Caki2 (cell line): ENCODE data around the gene PGLYRP3. TPM values are rescaled to one million over a fixed set of nuclear protein-coding genes. Genes with fewer than 3 reads are reported as not detected.
"Not testable (repeated sequence)": the region's sequence is repeated elsewhere in the genome, so short reads cannot be mapped to it uniquely, and the experiment has no call there.

Source experiments
- DNase-seq: peaks from one replicate; pipeline ENCODE4 v3.0.0-alpha.2; 2015; ENCODE audit warnings: low read depth
- in situ Hi-C: cut with HindIII; loops from 2 replicates; pipeline ENCODE4 v1.10.0; 2016; ENCODE audit warnings: low sequenced_read_pairs, low pct_unique_long_range_greater_than_20kb, mixed read lengths
- total RNA-seq: library from RNA; depleted of rRNA; stranded (reverse); fragments of >200 nt; shearing (Covaris generic); gene quantifications from 2 replicates; pipeline ENCODE4 v1.2.3, GENCODE V29; 2014; ENCODE audit warnings: low replicate concordance

The PGLYRP3 gene
- total RNA-seq, 1 experiment from 2014 or later, result not detected

DNA sequence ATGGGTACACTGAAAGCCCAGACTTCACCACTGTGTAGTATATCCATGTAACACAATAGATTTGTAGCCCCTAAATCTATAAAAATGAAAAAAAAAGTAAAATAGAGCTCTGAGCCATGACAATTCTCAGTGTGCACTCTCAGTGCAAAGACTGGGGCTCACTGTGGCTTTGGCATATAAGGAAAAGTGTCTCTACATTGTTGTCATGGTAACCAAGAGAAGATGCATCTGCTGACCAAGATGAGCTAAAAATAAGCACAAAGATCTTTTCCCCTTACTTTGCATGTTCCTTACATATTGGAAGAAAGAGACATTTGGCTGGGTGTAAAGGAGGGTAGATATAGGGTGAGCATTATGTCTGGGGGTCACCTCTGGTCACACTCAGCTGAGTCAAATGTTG lies 23.9 kb upstream of the PGLYRP3 start:
- in situ Hi-C loops, result no loop called here
- DNase-seq, result no peak

DNA sequence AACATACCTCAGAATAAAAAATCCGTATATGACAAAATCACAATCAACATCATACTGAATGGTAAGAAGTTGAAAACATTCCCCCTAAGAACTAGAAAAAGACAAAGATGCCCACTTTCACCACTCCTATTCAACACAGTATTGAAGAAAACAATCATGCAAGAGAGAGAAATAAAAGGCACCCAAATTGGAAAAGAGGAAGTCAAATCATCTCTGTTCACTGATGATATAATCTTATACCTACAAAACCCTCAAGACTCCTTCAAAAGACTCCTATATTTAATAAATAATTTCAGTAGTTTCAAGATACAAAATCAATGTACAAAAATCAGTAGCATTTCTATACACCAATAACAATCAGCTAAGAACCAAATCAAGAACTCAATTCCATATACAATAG lies 21.1 kb upstream of the PGLYRP3 start:
- in situ Hi-C loops, result no loop called here
- no peak for DNase-seq

DNA sequence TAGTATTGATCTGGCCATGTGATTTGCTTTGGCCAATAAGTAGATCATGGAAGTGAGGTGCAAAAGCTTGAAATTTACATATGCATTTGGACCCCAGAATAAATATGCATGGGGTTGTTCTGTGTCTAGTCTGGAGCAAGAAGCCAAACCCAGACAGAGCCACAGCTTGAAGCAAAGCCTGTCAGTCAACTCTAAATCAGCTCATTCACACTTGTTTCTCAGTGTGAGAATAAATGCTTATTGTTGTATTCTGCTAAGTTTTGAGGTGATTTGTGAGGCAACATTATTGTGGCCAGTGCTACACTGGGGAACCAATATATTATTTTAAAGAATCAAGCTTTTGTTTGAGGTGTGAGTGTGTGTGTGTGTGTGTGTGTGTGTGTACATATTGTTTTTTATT lies 12.2 kb upstream of the PGLYRP3 start:
- DNase-seq, result no peak
- in situ Hi-C loops, result no loop called here

DNA sequence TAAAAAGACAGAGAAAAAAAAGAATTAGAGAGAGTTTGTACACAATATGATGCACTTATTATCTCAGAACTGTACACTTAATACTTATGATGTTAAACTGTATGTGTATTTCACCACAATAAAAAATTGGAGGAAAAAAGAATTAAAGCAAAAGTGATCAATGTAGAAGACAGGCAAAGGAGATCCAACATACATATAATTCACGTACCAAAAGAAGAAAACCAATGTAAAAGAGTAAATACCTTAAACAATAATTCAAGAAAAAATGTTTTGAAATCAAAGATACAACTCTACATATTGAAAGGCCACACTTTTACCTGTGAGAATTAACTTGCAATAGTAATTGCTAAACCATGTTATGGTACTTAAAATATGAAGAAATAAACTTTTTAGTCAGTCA lies 9.8 kb upstream of the PGLYRP3 start:
- no peak for DNase-seq
- in situ Hi-C loops, result no loop called here

DNA sequence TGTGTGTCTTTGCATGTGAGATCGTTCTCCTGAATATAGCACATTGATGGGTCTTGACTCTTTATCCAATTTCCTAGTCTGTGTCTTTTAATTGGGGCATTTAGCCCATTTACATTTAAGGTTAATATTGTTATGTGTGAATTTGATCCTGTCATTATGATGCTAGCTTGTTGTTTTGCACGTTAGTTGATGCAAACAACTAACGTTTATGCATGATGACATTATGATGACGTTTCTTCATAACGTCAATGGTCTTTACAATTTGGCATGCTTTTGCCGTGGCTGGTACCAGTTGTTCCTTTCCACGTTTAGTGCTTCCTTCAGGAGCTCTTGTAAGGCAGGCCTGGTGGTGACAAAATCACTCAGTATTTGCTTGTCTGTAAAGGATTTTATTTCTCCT lies 5.4 kb upstream of the PGLYRP3 start:
- DNase-seq, in situ Hi-C loops: not testable (repeated sequence)

DNA sequence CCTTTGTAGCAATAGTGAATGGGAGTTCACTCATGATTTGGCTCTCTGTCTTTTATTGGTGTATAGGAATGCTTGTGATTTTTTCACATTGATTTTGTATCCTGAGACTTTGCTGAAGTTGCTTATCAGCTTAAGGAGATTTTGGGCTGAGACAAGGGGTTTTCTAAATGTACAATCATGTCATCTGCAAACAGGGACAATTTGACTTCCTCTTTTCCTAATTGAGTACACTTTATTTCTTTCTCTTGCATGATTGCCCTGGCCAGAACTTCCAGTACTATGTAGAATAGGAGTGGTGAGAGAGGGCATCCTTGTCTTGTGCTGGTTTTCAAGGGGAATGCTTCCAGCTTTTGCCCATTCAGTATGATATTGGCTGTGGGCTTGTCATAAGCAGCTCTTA lies 3.3 kb upstream of the PGLYRP3 start:
- in situ Hi-C loops, DNase-seq: not testable (repeated sequence)

DNA sequence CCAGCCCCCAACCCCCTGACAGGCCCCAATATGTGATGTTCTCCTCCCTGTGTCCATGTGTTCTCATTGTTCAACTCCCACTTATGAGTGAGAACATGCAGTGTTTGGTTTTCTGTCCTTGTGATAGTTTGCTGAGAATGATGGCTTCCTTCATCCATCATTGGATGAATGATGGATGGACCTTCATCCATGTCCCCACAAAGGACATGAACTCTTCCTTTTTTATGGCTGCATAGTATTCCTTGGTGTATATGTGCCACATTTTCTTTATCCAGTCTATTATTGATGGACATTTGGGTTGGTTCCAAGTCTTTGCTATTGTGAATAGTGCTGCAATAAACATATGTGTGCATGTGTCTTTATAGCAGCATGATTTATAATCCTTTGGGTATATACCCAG lies 1.6 kb upstream of the PGLYRP3 start:
- DNase-seq, in situ Hi-C loops: not testable (repeated sequence)

DNA sequence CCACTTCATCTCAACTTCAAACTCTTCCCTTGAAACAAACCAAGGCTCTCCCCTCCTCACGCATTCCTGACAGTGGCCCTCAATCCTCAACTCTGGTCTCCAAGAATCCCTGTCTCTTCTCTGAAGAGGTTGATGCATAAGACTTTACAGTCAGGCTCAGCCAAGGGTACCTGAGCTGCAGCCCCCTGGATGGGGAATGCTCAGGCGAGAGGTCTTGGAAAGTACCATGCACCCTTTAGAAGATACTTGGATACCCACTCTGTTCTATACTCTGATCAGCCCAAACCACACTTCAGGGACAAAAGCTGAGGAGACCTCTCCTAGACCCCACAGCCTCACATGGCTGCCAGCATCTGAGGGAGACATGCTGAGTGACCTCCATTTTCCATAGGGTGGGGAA lies 536 bp upstream of the PGLYRP3 start:
- in situ Hi-C loops, result no loop called here
- no peak for DNase-seq

DNA sequence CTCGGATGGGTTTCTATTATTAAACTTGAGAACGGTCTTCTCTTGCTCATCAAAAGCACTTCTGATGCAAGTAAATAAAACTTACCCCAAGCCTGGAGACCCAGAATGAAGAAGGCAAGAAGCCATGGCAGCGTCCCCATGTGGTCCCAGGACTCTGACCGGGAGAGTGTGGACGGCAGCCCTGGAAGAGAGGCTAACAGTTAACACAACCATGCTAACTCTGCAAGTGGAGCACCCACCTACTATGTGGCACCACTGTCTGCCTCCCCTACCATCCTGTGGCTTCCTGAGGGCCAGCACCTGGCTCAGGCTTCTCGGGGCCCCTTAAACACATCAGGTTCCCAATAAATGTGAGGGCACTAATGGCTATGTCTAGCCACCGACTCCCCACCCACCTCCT lies 2.2 kb downstream of the PGLYRP3 start:
- in situ Hi-C loops, result no loop called here
- DNase-seq, result no peak

DNA sequence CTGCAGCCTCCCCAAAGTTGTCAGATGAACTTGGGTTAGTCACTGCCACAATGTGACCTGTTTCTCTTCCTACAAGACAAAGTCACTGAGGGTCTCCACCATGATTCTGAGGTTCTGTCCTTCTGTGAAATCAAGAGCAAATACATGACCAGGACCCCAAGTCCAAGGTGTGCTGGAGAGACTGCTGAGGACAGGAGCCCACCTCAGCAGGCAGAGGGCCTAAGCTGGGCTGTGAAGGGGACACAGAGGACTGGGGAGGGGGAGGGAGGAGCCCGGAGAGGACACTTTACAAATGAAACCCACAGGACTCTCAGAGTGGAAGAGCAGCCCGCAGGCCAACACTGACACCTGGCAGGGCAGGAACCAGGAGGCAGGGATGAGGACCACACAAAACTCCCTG lies 3.3 kb downstream of the PGLYRP3 start:
- in situ Hi-C loops, result no loop called here

DNA sequence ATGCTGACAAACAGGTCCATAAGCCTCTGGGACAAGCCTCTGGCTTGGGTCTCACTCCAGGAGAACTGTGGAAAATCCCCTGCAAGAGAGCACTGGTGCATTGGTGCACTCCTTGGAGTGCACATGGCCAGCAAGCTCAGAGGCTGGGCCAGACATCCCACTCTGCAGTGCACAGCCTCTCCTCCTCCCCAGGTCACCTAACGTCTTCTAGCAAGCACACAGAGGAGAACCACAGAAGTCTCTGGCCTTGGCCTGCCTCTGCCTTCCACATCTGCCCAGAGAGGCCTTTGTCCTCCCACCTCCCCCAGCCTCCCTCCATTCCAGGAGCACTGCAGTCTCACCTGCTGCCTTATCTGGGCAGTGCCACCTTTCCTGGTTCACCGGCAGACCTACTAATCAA lies 4.2 kb downstream of the PGLYRP3 start:
- in situ Hi-C loops, result no loop called here
- DNase-seq, result no peak

More for the DNA sequence above, 3.3 kb downstream of the PGLYRP3 start:
- no peak for DNase-seq

DNA sequence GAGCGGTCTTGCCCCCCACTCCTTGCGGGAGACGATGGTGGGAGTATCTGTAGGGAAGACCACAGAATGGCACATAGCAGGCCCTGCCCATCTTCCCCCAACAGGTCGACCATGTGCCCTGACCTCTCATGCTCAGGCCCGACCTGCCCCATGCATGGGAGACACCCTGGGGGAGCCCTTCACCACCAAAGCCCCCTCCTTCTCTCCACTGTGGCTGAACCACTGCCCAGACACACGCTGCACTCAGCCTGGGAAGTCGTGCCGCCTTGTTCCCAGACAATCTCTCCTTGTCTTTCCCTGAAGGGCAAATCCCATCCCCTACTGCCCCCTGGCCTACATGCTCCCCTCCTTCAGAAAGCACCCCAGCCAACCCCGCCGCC lies 5.5 kb downstream of the PGLYRP3 start:
- in situ Hi-C loops, result no loop called here

DNA sequence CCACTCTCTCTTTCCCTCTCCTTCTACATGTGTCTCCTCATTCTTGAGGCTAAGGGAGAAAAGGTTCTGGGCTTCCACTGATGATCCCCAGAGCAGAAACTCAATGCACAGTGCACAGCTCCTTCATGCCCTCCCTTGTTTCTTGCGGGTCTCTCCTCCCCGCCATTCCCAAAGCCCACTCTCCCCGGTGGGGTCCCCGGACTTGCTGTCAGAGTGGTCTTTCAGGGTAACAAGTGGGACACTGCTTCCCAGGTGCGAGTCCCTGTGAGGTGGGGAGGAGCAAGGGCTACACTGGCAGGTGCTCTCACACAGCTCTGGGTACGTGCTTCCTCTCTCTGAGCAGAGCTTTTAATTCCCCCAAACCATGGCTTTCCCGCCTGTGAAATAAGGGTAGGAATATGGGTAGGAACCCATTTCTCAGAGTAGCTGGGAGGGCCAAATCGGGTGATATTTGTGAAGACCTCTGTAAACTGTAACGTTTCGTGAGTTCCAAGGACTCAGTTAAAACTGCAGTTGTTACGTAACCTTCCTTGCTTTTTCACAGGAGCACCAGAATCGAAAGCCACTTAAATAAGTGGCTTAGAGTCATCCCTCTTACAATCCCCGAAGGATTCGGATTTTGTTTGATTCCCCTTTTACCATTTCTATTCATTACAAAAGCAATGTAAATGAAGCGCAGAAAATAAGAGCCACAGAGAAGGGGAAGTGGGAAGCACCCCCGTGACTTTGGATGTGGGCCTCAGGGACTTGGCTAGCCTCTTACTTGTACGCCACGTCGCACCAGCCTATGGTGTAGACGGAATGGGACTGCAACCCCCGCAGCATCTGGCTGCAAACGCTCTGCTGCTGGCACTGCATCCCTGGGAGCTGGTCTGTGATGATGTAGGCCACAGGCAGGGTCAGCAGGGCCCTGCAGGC lies 6.2 kb downstream of the PGLYRP3 start:
- in situ Hi-C loops, result no loop called here
- no peak for DNase-seq

More for the DNA sequence above, 5.5 kb downstream of the PGLYRP3 start:
- no peak for DNase-seq

DNA sequence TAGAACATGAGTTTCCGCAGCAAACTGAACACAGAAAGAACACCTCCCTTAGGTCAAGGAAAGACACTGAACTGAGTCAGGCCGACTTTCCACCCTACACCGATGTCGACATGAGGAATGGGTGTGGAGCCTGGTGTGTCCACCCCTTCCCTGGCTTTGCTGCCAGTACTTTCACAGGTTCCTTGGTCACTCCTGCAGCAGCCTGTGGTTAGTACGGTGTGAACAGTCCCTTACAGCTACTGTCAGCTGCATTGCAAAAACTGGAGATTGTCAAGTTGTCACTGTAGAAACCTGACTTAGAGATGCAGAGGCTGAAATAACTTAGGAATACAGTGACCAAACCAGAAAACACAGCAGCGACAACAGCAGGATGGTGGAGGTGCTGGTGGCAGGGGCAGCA lies 7.1 kb downstream of the PGLYRP3 start:
- in situ Hi-C loops, result no loop called here
- no peak for DNase-seq

DNA sequence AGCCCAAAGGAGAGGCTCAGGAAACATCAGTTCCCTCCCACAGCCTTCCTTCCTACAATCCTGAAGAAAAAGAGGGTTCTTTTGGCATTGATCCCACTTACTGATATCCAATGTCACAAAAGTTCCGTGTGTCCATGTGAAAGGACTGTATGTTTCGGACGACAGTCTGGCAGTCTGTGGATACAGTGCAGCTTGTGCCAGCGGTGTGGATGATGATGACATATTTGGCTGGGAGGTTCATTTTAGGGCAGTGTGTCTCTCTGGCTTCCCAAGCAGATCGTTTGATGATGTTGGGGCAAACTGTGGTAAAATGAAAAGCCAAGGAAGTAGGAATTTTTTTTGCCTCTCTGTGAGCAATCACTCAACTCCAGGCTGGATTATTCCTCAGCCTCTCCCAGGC lies 10.4 kb downstream of the PGLYRP3 start:
- in situ Hi-C loops, result no loop called here
- no peak for DNase-seq

DNA sequence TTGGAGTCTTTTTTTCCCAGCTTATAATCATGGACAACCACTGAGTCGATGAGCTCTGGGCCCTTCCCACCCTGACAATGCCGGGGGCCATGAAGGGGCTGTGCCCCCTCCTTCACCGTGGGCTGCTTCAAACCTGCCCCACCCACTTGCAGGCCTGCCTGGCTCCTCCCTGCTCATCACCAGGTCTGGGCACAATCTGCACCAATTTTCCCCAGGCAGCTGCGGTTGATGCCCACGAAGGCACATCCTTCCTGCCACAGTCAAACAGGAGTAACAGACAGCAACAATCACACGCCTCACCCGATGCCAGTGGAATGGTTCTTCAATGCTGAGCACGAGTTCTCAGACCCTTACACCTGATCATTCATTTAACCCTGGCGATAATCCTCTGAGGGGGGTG lies 18.9 kb downstream of the PGLYRP3 start:
- no peak for DNase-seq
- in situ Hi-C loops, result no loop called here

DNA sequence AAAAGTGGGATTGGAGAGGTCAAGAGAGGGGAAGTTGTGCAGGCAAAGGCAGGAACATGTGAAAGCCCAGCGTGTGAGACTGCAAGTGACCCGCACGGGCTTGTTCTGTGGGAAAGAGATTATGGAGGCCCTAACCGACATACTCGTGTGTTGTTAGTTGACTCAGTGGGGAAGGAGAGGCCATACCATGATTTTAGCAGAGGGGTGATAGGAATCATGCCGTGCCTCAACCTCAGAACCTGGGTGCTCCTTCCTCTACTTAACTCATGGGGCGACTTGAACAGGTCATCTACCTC lies 19.3 kb downstream of the PGLYRP3 start:
- in situ Hi-C loops, result no loop called here
- no peak for DNase-seq

DNA sequence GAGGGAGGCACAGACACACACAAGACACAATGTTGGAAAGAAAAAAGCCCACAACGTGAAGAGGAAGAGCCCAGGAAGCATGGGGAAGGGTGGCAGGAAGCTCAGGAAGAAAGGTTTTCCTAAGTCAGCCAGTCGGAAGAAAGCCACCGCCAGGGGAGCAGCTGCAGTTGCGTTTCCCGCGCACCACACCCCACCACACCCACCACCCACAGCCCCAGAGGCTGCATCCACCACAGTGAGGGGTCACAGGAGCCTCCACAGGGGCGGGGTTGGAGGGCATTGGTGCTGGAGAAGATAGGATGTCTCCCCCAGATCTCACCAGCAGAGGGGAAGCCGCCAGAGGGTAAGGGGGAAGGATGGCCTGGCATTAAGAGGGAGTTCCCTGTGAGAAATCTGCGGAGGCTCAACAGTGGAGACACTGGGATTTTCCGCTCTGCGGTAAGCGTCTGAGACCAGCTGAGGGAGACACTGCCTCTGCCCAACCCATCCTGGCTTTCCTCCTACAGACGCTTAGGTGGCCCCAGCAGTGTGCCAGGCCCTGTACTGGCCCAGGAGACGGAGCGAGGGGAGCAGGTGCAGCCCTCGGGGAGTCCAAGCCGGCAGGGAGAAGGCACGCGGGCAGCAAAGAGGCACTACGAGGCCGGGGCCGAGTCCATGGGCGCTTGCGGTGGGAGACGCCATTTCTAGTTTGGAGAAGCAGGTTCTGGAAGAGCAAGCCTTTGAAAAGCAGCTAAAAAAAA lies 19.8 kb downstream of the PGLYRP3 start:
- in situ Hi-C loops, result no loop called here
- no peak for DNase-seq

DNA sequence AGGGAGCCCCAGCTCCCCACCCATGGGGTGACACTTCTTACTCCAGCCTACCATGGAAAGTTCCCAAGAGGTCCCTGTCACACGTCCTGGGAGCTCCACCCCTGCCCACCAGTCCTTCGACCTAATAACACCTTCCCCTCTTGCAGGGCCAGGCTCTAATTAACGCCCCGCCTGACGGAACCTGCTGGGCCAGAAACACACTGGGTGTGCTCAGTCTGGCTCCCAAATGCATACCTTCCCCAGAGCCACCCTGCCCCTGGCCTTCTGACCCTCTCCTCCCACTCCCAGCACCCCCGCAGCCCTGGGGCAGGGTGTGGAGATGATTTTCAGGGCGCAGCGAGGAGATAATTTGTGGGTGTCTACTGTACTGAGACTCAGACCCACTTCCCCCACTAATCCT lies 20.6 kb downstream of the PGLYRP3 start:
- in situ Hi-C loops, result no loop called here
- DNase-seq, result no peak

DNA sequence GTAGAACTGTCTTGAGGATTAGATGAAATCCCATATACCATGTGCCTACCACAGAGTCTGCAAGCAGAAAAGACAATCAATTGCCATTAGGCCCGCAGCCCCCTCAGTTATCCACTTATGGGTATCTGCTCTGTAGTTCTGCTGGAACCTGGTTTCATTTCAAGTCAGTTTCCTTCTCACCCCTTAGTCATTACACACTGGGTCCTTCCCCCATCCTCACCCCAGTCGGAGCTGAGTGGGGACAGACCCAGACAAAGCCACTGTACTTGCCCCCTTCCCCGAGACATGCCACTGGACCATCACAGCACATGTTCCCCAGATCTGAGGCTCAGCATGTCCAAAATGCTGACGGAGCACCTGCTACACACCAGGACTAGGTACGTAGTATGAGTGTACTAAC lies 21.2 kb downstream of the PGLYRP3 start:
- in situ Hi-C loops, result no loop called here
- DNase-seq, result no peak
